ENCODE measurements around the gene LRRC75B. TPM values are rescaled to one million over a fixed set of nuclear protein-coding genes. Genes with fewer than 3 reads are reported as not detected.

Gene LRRC75B
- total and polyA plus RNA-seq, 2 donors from 2014 or later, result 23.4 to 47.6 TPM

DNA sequence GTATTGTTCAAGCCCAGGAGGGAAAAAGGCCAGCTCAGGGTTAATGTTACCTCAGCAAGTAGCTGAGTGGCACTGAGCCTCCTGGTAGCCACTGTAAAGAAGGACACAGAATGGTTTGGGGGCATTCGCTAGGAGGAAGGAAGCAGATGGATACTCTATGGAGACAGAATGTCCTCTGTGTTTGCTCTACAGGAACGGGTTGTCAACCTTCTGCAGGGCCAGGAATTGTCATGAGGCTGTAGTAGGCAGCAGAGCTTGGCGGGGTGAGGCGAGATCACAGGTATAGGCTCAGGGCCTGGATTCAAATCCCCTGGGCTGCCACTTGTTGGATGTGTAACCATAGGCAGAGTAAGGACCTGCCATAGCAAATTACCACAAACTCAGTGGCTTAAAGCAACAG is 3.0 kb upstream of the LRRC75B start:
- FAIRE-seq (no peak), DNase-seq (peak in 1 of 5 donors; percentile 30)
- no peak overlapping the region for H3K4me3 ChIP-seq (ENCODE audit: low read length in 3 of 3)
- no peak overlapping the region for H3K9ac ChIP-seq (ENCODE audit: low read length in 3 of 3)
- no peaks in the 10 kb centered on the region for H3K36me3 ChIP-seq (ENCODE audit: control insufficient read depth in 2 of 3, insufficient read depth in 3 of 3, low read length in 3 of 3)
- H3K4me1 ChIP-seq (ENCODE audit: control insufficient read depth in 2 of 3, insufficient read depth in 2 of 3, low read depth in 1 of 3, low read length in 3 of 3), result peaks cover 0 to 21% (median 20%) of the 10 kb centered on the region in 3 donors
- no peak overlapping the region for H3K27ac ChIP-seq (ENCODE audit: low read depth in 2 of 2, low read length in 2 of 2)
- TF ChIP-seq, protein P1, sequence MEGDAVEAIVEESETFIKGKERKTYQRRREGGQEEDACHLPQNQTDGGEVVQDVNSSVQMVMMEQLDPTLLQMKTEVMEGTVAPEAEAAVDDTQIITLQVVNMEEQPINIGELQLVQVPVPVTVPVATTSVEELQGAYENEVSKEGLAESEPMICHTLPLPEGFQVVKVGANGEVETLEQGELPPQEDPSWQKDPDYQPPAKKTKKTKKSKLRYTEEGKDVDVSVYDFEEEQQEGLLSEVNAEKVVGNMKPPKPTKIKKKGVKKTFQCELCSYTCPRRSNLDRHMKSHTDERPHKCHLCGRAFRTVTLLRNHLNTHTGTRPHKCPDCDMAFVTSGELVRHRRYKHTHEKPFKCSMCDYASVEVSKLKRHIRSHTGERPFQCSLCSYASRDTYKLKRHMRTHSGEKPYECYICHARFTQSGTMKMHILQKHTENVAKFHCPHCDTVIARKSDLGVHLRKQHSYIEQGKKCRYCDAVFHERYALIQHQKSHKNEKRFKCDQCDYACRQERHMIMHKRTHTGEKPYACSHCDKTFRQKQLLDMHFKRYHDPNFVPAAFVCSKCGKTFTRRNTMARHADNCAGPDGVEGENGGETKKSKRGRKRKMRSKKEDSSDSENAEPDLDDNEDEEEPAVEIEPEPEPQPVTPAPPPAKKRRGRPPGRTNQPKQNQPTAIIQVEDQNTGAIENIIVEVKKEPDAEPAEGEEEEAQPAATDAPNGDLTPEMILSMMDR (IDR thresholded peaks at IDR 0.05; ENCODE audit: borderline replicate concordance, extremely low read depth, insufficient read depth), result no peak
- H3K27me3 ChIP-seq (ENCODE audit: control insufficient read depth, insufficient read depth, low read length), result no peaks in the 10 kb centered on the region
- H3K9me3 ChIP-seq (ENCODE audit: control insufficient read depth in 2 of 3, insufficient read depth in 1 of 3, low read length in 3 of 3), result no peaks in the 10 kb centered on the region
- intact Hi-C loops (cut with DNase I), result no loop called here

- TF ChIP-seq, protein P1 (IDR thresholded peaks at IDR 0.05; ENCODE audit: borderline replicate concordance, extremely low read depth, insufficient read depth), result no peak
- intact Hi-C loops (cut with DNase I), result no loop called here
- FAIRE-seq (no peak), DNase-seq (peak in 1 of 5 donors; percentile 41)
- Histone ChIP-seq H3K27ac (ENCODE audit: low read depth in 2 of 2, low read length in 2 of 2) (no peak overlapping the region), H3K4me1 (ENCODE audit: control insufficient read depth in 2 of 3, insufficient read depth in 2 of 3, low read depth in 1 of 3, low read length in 3 of 3) (peaks cover 0 to 21% (median 17%) of the 10 kb centered on the region in 3 donors), H3K9ac (ENCODE audit: low read length in 3 of 3) (no peak overlapping the region), H3K9me3 (ENCODE audit: control insufficient read depth in 2 of 3, insufficient read depth in 1 of 3, low read length in 3 of 3) (no peaks in the 10 kb centered on the region), H3K27me3 (ENCODE audit: control insufficient read depth, insufficient read depth, low read length) (no peaks in the 10 kb centered on the region), H3K4me3 (ENCODE audit: low read length in 3 of 3) (no peak overlapping the region), H3K36me3 (ENCODE audit: control insufficient read depth in 2 of 3, insufficient read depth in 3 of 3, low read length in 3 of 3) (no peaks in the 10 kb centered on the region)
Measured at GRCh38 chr22:24595228-24595627, 2.4 kb upstream of the LRRC75B start.

DNA sequence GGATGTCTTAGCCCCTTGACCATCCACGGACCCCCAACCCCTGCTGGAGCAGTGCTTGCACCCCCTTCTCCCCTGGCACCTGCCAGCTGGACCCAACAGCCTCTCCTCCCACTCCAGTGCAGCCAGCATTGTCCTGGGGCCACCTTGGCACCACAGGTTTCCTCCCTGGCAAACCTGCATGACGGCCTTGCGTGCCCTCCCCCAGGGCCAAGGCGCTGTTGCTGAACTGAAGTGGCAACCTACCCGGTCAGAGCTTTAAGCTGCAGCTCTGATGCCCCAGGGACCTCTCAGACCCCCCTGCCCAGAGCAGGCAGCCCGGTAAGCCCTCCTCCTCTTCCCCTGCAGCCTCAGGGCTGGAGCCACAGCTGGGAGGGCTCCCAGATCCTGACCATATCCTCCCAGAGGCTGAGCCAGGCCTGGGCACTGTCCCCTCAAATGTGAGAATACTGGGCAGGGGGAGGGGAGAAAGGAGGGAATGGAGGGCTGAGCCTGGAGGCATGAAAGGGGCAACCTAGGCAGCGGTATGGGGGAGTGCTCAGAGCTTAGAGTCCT is 1.8 kb upstream of the LRRC75B start:
- H3K27me3 ChIP-seq (ENCODE audit: control insufficient read depth, insufficient read depth, low read length), result no peaks in the 10 kb centered on the region
- DNase-seq (peak in 3 of 5 donors; percentile 42 to 77 (median 68)), FAIRE-seq (no peak)
- H3K27ac ChIP-seq (ENCODE audit: low read depth in 2 of 2, low read length in 2 of 2), result peak overlapping the region; percentile 4 to 52
- TF ChIP-seq, protein P1 (IDR thresholded peaks at IDR 0.05; ENCODE audit: borderline replicate concordance, extremely low read depth, insufficient read depth), result no peak
- intact Hi-C loops (cut with DNase I), result no loop called here
- H3K4me1 ChIP-seq (ENCODE audit: control insufficient read depth in 2 of 3, insufficient read depth in 2 of 3, low read depth in 1 of 3, low read length in 3 of 3), result peaks cover 0 to 22% (median 15%) of the 10 kb centered on the region in 3 donors
- no peak overlapping the region for H3K9ac ChIP-seq (ENCODE audit: low read length in 3 of 3)
- H3K9me3 ChIP-seq (ENCODE audit: control insufficient read depth in 2 of 3, insufficient read depth in 1 of 3, low read length in 3 of 3), result no peaks in the 10 kb centered on the region
- H3K4me3 ChIP-seq (ENCODE audit: low read length in 3 of 3), result no peak overlapping the region
- no peaks in the 10 kb centered on the region for H3K36me3 ChIP-seq (ENCODE audit: control insufficient read depth in 2 of 3, insufficient read depth in 3 of 3, low read length in 3 of 3)
